Measurements from ENCODE around the gene DSE.

GRCh38 chr6:116402108-116402937, 31.6 kb downstream of the DSE start:
- TF ChIP-seq GATA2 (IDR thresholded peaks at IDR 0.05; ENCODE audit: low read depth, low read length) (no peak), GATA3 (IDR thresholded peaks at IDR 0.05; ENCODE audit: low read depth, low read length) (no peak)

All from SH-SY5Y (cell line).